Caki2 (cell line): Measurements from ENCODE around the gene EDIL3. TPM values are rescaled to one million over a fixed set of nuclear protein-coding genes. Genes with fewer than 3 reads are reported as not detected.
A peak's percentile ranks its signal among the peaks of the same experiment; 100 is the strongest.
"Not testable (repeated sequence)": the region's sequence is repeated elsewhere in the genome, so short reads cannot be mapped to it uniquely, and the experiment has no call there.

Experiments
- DNase-seq: peaks from one replicate; pipeline ENCODE4 v3.0.0-alpha.2; 2015; ENCODE audit warnings: low read depth
- in situ Hi-C: cut with HindIII; loops from 2 replicates; pipeline ENCODE4 v1.10.0; 2016; ENCODE audit warnings: low sequenced_read_pairs, low pct_unique_long_range_greater_than_20kb, mixed read lengths
- total RNA-seq: library from RNA; depleted of rRNA; stranded (reverse); fragments of >200 nt; shearing (Covaris generic); gene quantifications from 2 replicates; pipeline ENCODE4 v1.2.3, GENCODE V29; 2014; ENCODE audit warnings: low replicate concordance

EDIL3 gene
- total RNA-seq, 1 experiment from 2014 or later, result 127 TPM

DNA sequence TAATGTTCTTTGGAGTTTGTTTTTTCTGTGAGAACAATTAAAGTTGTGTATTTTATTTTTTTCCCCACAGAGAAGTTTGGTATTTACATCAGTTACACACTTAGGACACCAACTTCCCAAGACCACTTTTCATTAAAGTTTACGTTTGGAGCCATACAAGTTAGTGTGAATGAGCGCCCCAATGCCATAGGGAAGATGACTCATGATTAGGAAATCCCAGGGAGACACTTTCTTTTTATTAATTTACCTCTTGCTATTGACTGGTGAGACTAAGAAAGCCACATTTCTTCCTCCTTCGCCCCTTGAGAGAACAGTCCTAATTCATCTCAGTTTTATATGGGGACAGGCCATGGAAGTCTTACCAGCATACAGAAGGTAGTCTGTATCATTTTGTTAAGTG lies 57.1 kb downstream of the EDIL3 start:
- no peak for DNase-seq
- in situ Hi-C loops, result no loop called here

DNA sequence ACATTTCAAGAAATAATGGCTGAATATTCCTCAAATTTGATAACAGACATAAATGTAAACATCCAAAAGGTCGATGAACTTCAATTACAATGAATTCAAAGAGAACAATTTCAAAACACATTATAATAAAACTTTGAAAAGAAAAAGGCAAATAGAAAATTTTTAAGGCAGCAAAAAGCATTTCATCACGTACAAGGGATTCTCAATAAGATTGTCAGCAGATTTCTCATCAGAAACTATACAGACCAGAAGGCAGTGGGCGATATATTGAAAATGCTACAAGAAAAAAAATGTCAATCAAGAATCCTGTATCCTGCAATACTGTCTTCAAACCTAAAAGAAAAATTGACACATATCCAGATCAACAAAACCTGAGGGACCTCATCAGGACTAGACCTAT lies 62.0 kb downstream of the EDIL3 start:
- in situ Hi-C loops, result no loop called here
- DNase-seq, result no peak

DNA sequence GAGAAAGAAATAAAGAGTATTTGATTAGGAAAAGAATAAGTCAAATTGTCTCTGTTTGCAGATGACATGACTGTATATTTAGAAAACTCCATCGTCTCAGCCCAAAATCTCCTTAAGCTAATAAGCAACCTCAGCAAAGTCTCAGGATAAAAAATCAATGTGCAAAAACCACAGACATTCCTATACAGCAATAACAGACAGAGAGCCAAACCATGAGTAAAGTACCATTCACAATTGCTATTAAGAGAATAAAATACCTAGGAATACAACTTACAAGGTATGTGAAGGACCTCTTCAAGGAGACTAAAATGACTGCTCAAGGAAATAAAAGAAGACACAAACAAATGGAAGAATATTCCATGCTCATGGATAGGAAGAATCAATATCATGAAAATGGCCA lies 66.9 kb downstream of the EDIL3 start:
- DNase-seq, in situ Hi-C loops: not testable (repeated sequence)

DNA sequence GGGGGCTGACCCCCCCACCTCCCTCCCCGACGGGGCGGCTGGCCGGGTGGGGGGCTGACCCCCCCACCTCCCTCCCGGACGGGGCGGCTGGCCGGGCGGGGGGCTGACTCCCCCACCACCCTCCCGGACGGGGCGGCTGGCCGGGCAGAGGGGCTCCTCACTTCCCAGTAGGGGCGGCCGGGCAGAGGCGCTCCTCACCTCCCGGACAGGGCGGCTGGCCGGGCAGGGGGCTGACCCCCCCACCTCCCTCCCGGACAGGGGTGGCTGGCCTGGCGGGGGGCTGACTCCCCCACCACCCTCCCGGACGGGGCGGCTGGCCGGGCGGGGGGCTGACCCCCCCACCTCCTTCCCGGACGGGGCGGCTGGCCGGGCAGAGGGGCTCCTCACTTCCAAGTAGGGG lies 72.4 kb downstream of the EDIL3 start:
- in situ Hi-C loops, DNase-seq: not testable (repeated sequence)

DNA sequence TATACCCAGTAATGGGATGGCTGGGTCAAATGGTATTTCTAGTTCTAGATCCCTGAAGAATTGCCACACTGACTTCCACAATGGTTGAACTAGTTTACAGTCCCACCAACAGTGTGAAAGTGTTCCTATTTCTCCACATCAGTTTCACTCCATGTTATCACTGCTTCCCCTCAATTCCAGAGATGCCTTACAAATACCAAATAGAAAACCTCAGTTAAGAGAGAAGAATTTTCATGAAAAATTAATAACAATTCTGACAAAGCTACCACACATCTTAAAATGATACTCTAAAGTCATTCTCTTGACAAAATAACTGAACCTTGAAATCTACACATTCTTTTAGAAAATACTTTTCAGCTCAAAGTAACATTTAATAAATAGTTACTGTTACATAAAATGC lies 74.8 kb downstream of the EDIL3 start:
- in situ Hi-C loops, DNase-seq: not testable (repeated sequence)

DNA sequence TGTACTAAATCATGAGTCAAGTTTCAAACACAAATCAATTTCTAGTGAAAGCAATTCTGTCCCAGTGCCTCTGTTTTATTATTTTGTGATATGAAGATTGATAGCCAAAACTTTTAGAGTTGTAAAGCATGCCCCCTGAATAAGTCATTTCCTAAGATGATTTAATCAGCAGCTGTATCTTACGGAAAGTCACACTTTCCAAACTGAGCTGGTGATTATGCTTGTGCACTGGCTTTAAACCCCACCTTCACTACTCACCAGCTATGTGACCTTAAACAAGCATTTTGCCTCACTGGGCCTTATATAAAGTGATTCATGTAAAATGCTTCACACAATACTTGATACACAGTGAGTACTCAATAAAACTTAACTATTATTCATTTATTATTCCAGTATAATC lies 78.1 kb downstream of the EDIL3 start:
- in situ Hi-C loops, result no loop called here
- DNase-seq, result no peak

DNA sequence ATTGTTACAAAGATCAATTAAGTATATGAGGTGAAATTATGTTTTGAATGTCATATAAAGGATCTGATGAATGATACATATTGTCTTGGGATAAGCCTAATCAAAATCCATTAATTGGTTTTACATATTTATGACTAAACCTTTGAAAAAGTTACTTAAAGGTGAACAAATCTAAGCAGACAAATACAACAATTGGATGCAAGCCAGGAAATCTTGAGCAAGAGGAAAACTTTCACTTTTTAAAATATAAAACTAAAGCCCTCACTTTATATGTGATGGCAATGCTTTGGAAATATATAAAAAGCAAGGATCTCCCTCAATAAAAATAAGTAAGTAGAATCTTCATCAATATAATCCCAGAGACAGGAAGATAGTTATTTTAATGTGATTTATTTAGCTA lies 80.1 kb downstream of the EDIL3 start:
- no peak for DNase-seq
- in situ Hi-C loops, result no loop called here

DNA sequence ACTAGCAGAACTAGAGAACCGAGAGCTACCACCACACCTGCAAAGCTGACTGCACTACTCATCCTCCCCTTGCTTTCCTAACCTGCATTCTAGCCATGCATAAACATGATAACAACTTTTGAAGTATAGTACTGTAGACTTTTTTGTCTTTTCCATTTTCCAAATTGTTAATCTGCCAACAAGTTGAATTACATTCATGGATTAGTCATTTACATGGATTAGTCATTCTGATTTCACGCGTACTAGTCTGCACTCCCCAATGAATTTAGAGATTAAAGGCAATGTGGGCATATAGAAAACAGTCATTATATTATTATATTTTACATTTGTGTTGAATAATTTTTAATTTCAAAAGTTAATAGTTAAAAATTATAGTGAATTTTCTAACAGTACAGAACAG lies 81.4 kb downstream of the EDIL3 start:
- in situ Hi-C loops, result no loop called here
- DNase-seq, result no peak

DNA sequence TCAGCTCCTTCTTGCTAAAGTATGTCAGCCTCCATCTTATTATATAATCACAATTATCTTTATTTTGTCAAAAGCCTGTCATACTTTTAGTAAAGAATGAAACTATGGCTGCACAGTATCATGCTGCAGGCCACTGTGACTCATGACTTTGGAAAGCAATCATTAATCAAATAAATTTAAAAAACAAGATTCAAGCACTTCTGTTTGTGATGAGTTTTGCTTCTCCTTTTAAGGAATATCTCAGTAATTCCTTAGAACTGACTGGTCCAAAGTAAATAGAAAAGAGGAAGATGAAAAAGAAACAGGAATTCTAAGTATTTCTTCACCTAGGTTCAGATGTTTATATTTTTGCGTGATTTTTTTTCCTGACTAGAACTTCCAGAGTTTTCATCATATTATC lies 83.1 kb downstream of the EDIL3 start:
- in situ Hi-C loops, result no loop called here
- DNase-seq, result peak; percentile 72

DNA sequence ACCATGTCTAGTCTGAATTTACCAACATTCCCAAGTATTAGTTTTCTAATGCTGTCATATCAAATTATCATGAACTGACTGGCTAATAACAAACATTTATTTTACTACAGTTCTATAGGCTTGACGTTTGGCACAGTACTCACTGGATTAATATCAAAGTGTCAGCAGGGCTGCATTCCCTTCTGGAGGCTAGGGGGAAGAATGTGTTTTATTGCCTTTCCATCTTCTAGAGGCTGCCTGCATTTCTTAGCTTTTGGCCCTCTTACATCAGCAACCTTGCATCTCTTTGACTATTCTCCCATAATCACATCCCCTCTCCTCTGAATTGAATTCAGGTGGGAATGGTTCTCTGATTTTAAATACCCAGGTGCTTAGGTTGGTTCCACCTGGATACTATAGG lies 84.7 kb downstream of the EDIL3 start:
- DNase-seq, result no peak
- in situ Hi-C loops, result no loop called here

DNA sequence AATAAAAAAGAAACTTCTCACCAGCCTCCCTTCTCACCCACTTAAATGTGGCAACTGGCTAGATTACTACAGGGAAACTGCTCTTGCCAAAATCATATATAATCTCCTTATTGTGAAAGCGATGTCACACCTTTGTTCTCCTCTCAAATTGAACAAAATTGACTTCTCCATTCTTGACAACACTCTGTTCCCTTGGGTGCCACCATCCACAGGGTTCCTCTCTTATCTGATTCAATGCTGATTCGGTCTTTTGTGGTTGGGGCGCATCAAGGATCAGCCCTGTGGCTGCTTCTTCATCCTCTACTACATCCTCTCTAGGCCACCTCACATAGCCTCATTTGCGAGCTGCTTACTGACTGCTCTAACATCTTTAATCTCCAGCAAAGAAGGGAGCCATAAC lies 86.1 kb downstream of the EDIL3 start:
- no peak for DNase-seq
- in situ Hi-C loops, result no loop called here

DNA sequence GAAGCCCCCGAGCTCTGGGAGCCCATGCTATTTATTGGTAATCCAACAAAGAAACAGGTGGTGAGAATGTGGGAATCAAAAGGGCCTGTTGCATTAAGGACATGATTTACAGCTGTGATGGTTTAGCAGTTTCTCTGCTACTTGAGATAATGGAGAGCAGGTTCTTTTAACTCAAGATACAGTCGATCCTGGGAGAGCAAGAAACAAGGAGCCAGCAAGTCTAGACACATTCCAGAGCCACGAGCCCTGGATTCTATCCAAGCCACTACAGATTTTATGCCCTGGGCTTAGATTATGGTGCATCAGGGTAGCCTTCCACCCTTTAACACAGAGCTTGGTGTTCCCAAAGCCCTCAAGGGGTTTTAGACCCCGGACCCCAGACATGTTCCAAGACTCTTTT lies 87.0 kb downstream of the EDIL3 start:
- in situ Hi-C loops, DNase-seq: not testable (repeated sequence)

DNA sequence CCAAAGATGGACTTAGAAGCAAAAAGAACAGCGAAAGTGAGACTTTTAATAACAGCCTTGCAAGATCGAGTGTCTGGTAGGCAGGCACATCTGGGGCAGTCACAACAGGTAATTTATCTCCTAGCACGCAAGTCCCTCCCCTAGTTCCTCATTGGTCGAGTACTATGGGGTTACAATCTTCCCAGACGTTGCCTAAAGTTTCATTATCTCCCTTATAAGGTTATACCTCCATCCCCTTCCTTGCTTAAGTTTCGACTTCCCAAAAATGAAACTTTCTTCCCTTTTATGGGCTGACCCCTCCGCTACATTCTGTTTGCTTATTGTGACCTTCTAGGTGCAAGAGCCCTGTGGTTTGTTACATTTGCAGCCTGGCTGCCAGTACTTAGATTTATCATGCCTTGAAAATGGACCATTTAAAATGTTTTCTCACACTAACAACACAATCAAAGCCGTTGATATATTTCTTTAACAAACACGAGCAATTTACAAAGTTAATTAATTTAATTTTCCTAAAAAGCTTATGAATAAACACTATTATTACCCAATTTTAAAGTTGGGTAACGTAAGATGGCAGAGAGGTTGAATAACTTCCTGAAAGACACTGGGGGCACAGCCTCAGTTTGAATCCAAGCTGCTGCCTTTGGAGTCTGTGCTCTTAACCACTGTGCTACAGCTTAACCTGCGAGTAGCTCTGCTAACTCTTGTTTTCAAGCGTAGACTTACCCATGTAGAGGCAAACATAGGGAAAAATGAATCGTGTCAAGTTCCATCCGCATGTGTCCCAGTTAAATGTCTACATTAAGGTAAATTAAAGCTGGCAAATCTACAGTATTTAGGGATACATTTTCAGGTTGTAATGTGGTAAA lies 91.7 kb downstream of the EDIL3 start:
- DNase-seq, result peak; percentile 83
- in situ Hi-C loops, result no loop called here

DNA sequence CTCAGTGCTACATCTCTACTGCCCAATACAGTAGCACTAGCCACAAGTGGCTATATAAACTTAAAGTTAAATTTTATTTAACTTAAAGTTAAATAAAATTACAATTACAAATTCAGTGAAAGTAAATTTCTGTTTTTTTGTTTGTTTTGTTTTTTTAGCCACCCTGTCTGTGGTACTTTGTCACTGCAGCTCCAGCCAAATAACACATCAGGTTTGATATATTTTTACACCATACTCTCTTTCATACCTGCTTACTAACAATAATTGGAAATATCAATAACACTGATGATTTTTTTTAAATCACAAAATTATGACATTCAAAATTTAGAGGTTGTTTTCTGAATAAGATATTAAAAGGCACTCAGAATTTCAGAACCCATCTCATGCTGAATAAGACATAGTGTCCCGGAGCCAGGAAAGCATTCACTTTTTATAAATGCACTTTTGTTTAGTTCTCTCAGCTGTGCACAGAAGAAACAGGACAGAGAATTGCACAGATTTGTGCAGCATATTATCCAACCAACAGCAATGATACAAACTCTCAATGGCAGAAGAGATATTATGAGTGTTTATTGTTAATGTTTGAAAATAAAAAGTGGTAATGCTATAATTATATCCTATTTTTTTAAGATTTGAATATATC lies 92.6 kb downstream of the EDIL3 start:
- no peak for DNase-seq
- in situ Hi-C loops, result no loop called here

DNA sequence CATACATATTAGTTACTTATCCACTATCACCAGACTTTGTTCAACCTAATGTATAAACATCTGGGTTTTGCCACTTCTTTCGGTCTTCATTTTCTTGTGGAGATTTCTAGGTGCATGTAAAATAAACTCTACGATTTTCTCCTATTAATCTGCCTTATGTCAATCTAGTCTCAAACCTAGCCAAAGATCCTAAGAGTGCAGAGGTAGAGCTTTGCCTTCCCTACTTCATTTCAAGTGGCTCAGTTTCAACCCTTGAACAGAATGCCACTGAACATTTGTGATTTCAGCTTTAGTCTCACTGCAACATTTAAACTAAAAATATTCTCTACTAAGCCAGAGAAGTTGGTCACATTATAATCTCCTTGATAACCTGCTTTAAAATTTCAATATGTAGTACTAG lies 94.0 kb downstream of the EDIL3 start:
- in situ Hi-C loops, result no loop called here
- no peak for DNase-seq

DNA sequence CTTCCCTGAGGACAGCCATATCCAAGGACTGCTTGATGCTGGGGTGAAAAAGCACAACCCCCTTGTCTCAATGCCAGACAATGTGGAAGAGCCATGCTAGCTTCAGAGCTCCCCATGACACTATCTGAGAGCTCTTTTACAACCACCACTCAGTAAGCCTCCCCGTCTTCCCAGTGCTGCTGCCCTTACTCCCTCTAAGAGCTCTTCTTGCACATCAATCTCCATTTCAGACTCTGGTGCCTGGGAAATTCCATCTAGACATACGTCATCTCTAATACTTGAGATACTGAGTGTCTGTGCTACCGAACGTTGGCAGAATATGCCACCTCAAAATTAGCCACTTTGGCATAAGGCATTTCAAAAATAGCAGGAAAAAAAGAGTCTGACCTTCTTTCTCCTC lies 94.5 kb downstream of the EDIL3 start:
- in situ Hi-C loops, result no loop called here
- DNase-seq, result peak; percentile 91

DNA sequence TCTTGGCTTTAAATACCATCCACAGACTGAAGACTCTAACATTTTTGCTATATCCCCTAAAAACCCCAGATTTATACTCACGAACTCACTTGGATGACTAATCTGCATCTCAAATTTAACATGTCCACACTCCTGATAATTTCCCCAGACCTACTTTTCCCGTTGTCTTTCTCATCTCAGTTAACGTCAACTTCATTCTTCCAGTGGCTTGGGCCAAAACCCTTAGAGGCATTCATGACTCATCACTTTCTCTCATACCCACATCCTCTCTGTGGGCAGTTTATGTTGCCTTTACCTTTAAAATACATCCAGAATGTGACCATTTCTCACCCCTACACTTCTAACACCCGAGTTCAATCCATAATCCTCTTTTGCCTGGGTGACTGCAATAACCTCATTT lies 96.7 kb downstream of the EDIL3 start:
- peak; percentile 80 for DNase-seq
- in situ Hi-C loops, result no loop called here

DNA sequence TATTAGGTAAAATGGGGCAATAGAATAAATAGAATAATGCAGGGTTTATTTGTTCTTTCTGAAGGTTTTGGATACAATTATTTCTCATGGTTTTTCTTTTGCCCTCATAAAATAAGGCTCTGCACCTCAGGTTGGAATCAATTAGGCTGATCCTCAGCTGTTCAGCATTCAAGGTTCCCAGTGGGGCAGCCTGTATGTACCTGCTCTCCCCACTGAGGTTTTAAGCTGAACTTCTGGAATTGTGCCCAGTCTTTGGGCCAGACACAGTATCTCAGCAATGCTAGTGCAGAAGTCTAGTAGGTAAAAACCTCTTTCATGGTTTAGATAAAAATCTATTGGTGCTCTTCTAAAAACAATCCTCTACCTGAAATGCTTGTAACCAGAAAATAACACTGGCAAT lies 98.0 kb downstream of the EDIL3 start:
- in situ Hi-C loops, result no loop called here
- no peak for DNase-seq

DNA sequence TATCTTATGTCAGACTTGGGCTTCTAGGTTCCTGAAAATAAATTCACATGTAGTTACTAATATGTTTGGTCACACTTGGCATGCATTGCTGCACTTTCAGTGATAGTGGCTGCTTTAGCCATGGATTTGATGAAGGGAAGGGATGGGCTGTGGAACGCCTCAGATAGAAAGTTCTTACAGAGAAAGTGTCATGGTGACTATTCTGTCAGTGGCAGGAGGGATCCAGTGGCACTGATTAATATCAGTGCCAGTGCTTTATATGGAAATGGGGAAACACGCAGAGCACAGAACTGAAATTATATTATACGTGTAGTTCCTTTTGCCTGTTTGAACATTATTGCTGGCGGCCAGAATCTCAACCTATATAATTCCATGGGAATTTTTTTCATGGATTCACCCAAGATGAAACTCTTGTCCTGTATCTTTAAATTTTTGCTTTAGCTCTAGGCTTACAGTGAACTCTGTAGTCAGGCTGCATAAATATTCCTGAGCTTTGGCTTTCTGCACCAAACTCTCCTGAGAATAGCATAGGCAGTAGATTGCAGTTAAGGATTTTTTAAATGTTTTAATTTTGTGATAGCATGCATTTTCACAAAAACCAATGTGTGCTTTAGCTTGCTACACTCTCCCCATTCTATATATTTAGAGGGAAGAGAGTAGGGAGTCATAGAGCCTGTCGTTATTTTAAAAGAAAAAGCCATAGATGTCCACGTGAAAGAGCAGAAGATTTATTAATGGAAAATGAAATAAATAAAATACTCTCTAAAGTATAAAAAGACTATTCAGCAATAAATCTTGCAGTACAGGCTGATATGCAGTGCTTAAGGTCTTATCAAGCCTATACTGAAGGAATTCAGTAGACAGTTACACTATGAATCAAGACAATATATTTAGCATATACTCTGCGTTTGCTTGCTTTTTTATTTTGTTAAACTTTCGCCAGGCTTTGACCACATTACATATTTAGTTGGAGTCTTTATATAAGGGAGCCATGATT lies 98.7 kb downstream of the EDIL3 start:
- in situ Hi-C loops, result no loop called here
- DNase-seq, result no peak
